MCF 10A (cell line): ENCODE measurements around the gene POU2F3. TPM values are rescaled to one million over a fixed set of nuclear protein-coding genes. Genes with fewer than 3 reads are reported as not detected.

ENCODE experiments used
- BruUV-seq: library from RNA; stranded (reverse); fragments of 400-500 nt; replicated peaks from 2 replicates; lab custom pipeline; 2021; lab: Mats Ljungman, UMichigan
- CTCF ChIA-PET: fragments of 300-600 bp; sonication (Branson Sonifier 250); formaldehyde crosslinking; extraction: SDS; loops from one replicate; lab custom pipeline; 2021; ENCODE audit warnings: antibody characterized with exemption, inconsistent platforms; lab: Yijun Ruan, JAX
- POLR2A ChIA-PET: fragments of 300-600, 350-650 bp; sonication (Branson Sonifier 250); formaldehyde crosslinking; extraction: SDS; loops from one replicate; lab custom pipeline; 2020; ENCODE audit warnings: antibody characterized with exemption, inconsistent platforms; lab: Yijun Ruan, JAX
- DNase-seq: peaks from one replicate; pipeline ENCODE4 v3.0.0-alpha.2; 2018; ENCODE audit not compliant: unreplicated experiment
- H3K27ac Mint-ChIP-seq: one replicate; pipeline ENCODE4 v1.8.0; 2022; ENCODE audit warnings: mild to moderate bottlenecking, low read depth, mixed read lengths; ENCODE audit not compliant: unreplicated experiment
- H3K27me3 Mint-ChIP-seq: one replicate; pipeline ENCODE4 v1.8.0; 2022; ENCODE audit warnings: mixed read lengths; ENCODE audit not compliant: insufficient read depth, unreplicated experiment
- H3K36me3 Mint-ChIP-seq: one replicate; pipeline ENCODE4 v1.8.0; 2022; ENCODE audit warnings: mild to moderate bottlenecking, moderate library complexity, mixed read lengths; ENCODE audit not compliant: insufficient read depth, unreplicated experiment
- H3K4me1 Mint-ChIP-seq: one replicate; pipeline ENCODE4 v1.8.0; 2022; ENCODE audit warnings: mixed read lengths; ENCODE audit not compliant: insufficient read depth, unreplicated experiment
- H3K4me3 Mint-ChIP-seq: one replicate; pipeline ENCODE4 v1.8.0; 2022; ENCODE audit warnings: mild to moderate bottlenecking, moderate library complexity, mixed read lengths; ENCODE audit not compliant: unreplicated experiment
- H3K9me3 Mint-ChIP-seq: one replicate; pipeline ENCODE4 v1.8.0; 2022; ENCODE audit warnings: mixed read lengths; ENCODE audit not compliant: unreplicated experiment
- CTCF ChIP-seq: fragments of 200-600 bp; IDR thresholded peaks from one replicate; pipeline ENCODE4 v1.8.0; 2022; ENCODE audit warnings: antibody characterized with exemption, mild to moderate bottlenecking; ENCODE audit not compliant: unreplicated experiment
- intact Hi-C: fragments of 100-400 bp; cut with micrococcal nuclease; formaldehyde crosslinking; loops from 2 replicates; pipeline ENCODE4 v1.14.1; 2022
- total RNA-seq: library from RNA; stranded (reverse); gene quantifications from 2 replicates; pipeline ENCODE4 v1.2.3, GENCODE V29; 2022

The POU2F3 gene
- total RNA-seq, 1 experiment from 2014 or later: not detected

- Mint-ChIP-seq H3K27me3 (peaks cover 11% of the 10 kb centered on the region), H3K36me3 (no peaks in the 10 kb centered on the region), H3K9me3 (no peaks in the 10 kb centered on the region), H3K4me1 (no peaks in the 10 kb centered on the region), H3K4me3 (no peak overlapping the region), H3K27ac (no peak overlapping the region)
- no peak for DNase-seq
- CTCF ChIA-PET: interaction anchor here (0.6 to 22.1 kb wide), 30 partner anchors 10 to 501 kb away, joined by 3 to 526 read pairs (median 4); partner anchors contain the start of gene NECTIN1
- intact Hi-C loops: loop anchor here (1.0 kb wide), 1 partner anchor 57 kb away; no protein-coding TSS in a partner anchor
- peak; percentile 61 for TF ChIP-seq CTCF
- POLR2A ChIA-PET: interaction anchor here (1.1 to 1.2 kb wide), 2 partner anchors 58 to 69 kb away, joined by 3 to 4 read pairs; no protein-coding TSS in a partner anchor
- TSS peak; percentile 64 for BruUV-seq
Observed at GRCh38 chr11:120229451-120230424, 10.2 kb upstream of the POU2F3 start.

- Mint-ChIP-seq H3K4me1 (no peaks in the 10 kb centered on the region), H3K27me3 (peaks cover 13% of the 10 kb centered on the region), H3K4me3 (no peak overlapping the region), H3K36me3 (no peaks in the 10 kb centered on the region), H3K9me3 (no peaks in the 10 kb centered on the region), H3K27ac (no peak overlapping the region)
- CTCF ChIA-PET: interaction anchor here (0.5 to 22.1 kb wide), 17 partner anchors 11 to 477 kb away, joined by 3 to 526 read pairs (median 5); no protein-coding TSS in a partner anchor
- no peak for DNase-seq
- BruUV-seq: no TSS peak
- no peak for TF ChIP-seq CTCF
- intact Hi-C loops: no loop called here
- POLR2A ChIA-PET: interaction anchor here (1.2 kb wide), 1 partner anchor 68 kb away, joined by 3 read pairs; no protein-coding TSS in a partner anchor
Observed at GRCh38 chr11:120230433-120231071, 9.4 kb upstream of the POU2F3 start.

- no TSS peak for BruUV-seq
- H3K27me3 Mint-ChIP-seq: peaks cover 13% of the 10 kb centered on the region
- no peak overlapping the region for H3K4me3 Mint-ChIP-seq
- no peaks in the 10 kb centered on the region for H3K4me1 Mint-ChIP-seq
- H3K27ac Mint-ChIP-seq: no peak overlapping the region
- H3K9me3 Mint-ChIP-seq: no peaks in the 10 kb centered on the region
- H3K36me3 Mint-ChIP-seq: no peaks in the 10 kb centered on the region
- no peak for DNase-seq
- CTCF ChIA-PET: interaction anchor here (0.6 to 22.1 kb wide), 6 partner anchors 21 to 145 kb away, joined by 3 to 526 read pairs (median 11); no protein-coding TSS in a partner anchor
- TF ChIP-seq CTCF: no peak
- POLR2A ChIA-PET: no interaction called here
- intact Hi-C loops: no loop called here
Observed at GRCh38 chr11:120231963-120232362, 8.0 kb upstream of the POU2F3 start.
